Measurements from ENCODE around the gene AP1G2.
"Not testable (repeated sequence)": the region's sequence is repeated elsewhere in the genome, so short reads cannot be mapped to it uniquely, and the experiment has no call there.

AP1G2 gene

GRCh38 chr14:23537351-23538049 lies 30.1 kb downstream of the AP1G2 start:
- no peak for DNase-seq

- DNase-seq: not testable (repeated sequence)
These were observed 30.7 kb downstream of the AP1G2 start for GRCh38 chr14:23536906-23537305.

DNA sequence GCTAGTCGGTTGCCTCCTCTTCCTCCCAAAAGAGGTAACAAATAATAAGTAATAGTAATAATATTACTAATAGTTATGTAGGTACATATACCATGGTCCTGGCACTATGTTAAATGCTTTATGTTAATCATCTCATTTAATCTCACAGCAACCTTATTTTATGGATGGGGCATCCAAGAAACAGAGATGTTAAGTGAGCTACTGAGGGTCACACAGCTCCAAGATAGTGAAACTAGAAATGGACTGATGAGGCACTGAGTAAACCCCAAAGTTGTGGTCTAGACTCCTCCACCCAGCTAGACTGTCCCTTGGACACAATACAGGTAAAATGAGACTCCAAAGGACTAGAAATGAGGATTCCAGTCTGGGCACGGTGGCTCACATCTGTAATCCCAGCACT lies 31.1 kb downstream of the AP1G2 start:
- DNase-seq: no peak

DNA sequence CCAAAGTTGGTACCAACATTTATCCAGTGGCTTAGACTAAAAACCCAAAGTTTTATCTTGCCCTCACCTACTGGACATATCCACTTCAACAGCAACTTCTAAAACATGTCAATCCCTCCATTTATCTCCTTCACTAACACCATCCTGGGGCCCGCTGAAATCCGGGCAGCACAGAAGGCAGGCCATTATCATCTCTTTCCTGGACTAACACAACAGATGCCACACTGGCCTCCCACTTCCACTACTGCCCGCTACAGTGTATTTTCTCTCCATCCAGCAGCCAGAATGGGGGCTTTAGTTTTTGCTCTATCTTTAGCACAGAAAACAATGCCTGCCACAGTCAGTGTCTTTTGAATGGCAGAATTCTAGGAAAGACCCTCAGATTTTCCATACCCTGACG lies 31.6 kb downstream of the AP1G2 start:
- DNase-seq: no peak

GRCh38 chr14:23533652-23534435 lies 33.7 kb downstream of the AP1G2 start:
- DNase-seq: no peak

GRCh38 chr14:23532658-23533057 lies 34.9 kb downstream of the AP1G2 start:
- no peak for DNase-seq

DNA sequence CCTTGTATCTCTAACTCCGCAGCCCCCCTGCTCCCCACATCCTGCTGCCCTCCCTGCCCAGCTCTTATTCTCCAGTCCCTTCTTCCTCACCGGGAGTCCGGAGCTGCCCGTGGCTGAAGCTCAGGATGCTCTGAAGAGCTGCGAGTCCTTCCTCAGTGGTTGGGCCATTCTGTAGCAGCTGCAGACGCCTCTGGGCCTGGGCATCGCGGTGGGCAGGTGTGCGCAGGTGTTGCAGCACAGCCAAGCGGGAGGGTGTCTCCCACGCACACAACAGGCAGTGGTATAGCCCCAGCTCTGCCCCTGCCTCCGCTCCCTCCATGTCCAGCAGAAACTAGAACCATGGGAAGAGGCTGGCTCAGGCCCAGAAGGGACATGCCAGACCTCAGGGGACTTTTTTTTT lies 36.2 kb downstream of the AP1G2 start:
- no peak for DNase-seq

DNA sequence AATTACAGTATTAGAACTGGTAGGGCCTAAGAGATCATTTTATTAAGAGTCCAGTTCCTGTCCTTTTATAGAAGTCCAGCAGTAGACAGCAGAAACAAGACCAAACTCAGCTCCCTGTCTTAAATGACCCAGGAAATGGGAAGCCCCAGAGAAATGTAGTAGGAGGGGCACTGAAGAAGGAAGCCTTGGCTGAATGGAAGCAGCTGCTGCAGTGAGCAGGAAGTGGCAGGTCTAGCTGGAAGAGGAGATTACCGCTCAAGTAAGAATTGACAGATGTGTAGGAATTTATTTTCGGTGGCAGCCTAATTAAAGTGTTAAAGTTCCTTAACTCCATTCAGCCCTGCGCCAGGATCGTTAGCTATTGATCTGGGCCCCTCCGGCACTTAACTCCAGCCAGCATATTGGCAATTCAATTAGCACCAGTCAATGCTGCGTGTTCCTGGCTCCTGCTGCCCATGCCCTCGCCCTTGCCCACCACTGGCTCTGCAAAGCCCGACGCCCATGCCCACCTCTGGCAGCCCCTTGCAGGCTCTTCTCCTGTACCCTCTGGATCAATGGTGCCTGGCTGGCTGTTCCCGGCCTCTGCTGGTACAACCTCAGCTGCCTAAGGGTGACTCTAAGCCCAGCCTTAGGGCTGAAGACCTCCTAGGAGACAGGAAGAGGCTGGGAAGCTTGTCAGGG lies 37.1 kb downstream of the AP1G2 start:
- DNase-seq: no peak

DNA sequence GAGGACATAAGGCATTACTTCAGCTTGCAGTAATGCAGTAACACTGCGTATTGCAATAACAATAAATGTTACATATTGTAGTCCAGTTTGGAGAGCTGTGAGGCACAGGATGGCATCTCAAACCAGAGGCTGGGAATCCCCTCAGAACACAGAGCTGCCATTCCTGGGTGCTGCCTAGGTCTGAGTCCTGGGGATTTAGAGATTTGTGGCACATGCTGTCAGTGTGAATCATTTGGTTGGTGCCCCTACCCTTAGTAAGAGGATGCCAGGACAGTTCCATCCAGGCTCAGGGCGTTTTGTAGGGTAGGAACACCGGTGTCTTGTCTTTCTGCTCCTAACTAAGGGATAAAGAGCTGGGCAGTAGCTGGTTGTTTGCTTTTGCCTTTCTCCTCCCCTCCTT lies 38.6 kb downstream of the AP1G2 start:
- DNase-seq: no peak

DNA sequence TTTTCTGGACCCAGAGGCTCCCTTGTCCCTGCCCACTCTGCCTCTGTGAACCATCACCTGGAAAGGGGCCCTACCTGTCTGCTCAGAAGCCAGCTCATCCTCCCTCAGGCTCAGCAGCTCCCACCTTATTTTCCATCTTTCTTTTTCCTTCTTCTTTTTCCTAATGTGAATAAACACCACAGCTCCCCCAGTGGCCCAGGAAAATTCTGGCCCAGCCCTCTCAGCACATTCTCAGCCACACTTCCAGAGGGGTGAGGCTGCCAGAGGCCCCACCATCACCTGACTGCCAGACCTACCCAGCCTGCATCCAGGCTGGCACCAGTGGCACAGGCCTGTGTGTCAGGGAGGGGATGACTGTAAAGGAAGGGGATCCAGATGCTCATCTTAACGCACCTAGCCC lies 39.0 kb downstream of the AP1G2 start:
- DNase-seq: no peak

- DNase-seq: no peak
These were observed 42.0 kb downstream of the AP1G2 start for GRCh38 chr14:23525611-23526010.

GRCh38 chr14:23524954-23525353 lies 42.6 kb downstream of the AP1G2 start:
- DNase-seq: no peak

GRCh38 chr14:23523229-23524016 lies 44.2 kb downstream of the AP1G2 start:
- no peak for DNase-seq

DNA sequence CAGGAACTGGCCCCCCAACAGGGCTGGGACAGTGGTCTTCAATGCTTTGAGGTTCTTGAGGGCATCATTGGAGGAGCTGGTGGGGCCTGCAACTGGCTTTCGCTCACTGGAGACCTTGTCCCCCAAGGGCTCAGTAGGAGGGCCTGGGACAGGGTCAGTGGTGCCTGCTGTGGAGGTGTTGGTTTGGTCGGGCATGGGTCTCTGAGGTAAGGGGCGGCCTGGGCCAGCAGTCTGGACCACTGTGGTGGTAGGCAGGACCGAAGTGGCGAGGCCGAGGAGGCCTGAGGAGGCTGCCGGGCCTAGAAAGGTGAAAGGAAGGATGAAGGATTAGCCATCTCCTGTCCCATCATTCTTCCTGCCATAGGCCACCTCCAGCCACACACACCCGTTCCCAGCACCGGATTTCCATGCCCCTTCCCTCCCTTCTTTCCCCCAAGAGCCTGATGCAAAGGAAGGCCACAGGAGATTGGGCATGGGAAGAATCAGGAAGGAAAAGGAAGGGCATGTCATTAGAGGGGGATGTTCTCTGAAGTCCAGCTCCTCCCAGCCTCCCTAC lies 44.9 kb downstream of the AP1G2 start:
- DNase-seq: no peak

DNA sequence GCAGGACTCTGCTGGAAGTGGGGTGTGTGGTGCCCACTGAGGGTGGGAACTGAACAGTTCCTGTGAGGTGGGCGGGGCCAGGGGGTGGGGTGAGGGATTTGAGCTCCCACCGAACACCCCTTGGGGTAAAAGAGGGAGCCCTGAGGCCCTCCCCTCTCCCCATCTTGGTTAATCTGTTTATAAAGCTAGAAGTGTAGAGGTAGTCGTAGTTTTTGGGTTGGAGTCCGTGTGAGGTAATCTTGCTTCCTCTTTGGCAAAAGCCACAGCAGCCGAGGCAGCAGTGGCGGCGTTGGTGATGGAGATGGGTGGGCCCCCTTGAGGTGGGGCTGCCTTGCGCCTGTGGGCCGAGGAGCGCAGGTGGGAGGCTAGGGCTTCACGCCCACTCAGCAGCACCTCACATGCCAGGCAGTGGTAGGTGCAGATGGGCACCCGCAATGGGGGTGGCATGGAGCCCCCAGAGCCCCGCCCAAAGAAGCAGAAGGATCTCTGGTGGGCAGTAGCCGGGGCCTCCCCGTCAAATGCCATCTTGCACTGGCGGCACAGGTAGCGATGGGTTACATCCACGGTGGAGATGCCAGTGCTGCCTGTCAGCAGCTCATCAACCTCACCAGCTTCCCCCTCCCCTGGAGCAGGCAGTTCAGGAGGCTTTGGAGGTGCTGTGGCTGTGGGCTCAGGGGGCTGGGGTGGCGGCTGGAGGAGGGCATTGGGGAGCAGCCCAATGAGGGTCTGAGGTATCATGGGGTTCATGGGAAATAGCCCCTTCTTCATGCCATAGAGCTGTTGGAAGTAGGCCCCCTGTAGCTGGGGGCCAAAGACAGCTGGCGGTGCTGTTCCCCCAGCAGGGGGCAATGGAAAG lies 45.6 kb downstream of the AP1G2 start:
- DNase-seq: no peak

- no peak for DNase-seq
These were observed 46.6 kb downstream of the AP1G2 start for GRCh38 chr14:23520899-23521533.

DNA sequence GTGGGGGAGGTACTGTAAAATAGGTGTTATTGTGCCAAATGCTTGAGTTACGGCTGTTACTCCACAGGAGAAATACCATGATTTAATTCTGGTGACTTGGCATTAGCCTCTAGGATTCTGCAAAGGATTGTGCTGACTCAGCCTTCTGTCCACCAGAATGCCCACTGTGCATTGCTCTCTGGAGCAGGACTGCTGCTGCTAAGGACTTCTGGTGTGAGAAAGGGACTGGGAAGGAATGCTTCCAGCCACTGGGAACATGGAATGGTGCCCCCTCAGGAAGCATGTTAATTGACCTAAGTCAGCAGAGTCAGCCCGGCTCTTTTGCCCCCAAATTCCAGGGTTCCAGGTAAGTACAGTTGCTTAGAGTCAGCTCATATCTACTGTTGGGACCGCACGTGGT lies 48.9 kb downstream of the AP1G2 start:
- no peak for DNase-seq

DNA sequence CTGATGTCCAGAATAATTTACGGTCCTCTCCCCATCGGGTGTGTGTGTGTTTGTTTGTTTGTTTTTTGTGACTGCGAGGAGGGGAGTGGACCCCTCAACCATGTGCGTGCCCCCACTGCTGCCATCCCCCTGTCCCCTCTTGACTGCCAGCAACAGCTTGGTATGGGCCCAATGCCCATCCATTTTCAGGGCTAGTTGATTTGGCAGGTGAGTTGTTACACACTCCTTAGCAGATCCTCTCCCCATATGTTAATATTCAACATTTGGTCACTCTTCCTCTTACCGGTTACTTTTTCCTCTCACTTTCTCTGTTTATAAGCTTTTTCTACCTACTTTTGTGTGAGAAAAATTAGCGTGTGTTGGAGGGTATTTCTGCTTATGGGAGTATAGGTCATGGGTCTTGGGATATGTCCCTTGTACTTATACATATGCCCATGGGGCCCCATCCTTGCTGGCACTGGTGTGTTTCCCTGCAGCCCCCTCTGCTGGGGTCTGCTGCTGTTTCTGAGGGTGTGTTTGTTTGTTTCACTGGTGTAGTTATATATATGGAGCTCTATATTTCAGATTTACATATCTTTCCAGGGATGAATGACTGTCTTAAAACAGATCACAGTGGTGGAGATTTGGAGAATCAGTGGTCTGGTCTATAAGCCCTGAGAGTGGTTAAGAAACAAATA lies 49.8 kb downstream of the AP1G2 start:
- no peak for DNase-seq

DNA sequence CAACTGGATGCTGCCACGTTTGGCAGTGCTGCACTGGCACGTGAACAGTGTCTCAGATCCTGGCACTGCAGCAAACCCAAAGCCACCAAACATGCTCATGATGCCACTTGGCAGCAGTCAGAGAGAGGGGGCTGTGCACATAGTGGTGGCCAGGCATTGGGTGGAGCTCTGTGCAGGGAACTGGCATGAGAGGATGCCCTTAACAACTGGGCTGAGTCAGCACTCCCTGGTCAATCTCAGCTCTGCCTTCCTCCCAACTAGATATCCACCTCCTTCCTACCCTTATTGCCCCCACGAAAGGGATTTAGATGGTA lies 53.0 kb downstream of the AP1G2 start:
- no peak for DNase-seq

DNA sequence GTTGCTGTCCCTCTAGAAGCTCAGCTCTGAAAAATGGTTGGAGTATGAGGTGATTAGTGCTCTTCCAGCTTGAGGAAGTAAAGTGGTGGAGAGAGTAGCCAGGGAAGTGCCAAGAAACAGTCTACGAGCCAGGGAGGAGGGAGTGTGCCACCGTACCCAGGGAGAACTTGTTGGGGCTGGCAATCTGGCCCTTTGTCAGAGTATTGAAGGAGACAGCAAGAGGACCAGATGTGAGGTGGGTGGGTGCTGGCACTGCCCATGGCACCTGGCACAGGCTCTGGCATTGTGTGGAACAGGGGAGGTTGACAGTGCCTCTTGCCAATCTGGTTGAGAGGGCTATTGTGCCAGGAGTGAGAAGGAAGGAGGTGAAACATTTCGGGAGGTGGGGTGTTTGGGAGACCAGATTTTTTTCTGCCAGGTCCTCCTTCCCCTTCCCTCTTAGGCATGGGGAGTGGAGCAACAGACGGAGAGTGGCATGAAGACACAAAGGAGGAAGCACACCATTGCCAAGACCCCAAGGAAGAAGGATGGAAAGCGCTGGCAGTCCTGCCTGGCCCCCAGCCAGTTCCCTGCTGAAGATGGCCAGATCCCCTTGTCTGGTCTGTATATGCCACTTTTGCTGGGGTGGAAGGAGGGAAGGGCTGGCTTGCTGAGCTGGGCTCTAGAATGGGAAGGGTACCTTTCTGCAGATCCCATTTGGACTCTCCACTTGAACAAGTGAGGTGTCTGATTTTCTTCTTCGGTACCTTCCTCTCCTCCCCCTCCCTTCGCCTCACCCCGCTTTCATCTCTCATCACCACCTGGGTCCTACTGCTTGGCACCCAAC lies 53.6 kb downstream of the AP1G2 start:
- no peak for DNase-seq
